NCI-H345 (cell line): ENCODE measurements around the gene ABT1.

ENCODE experiments used
- DNase-seq: peaks from one replicate; lab custom pipeline; 2025; lab: John Stamatoyannopoulos, UW

ABT1 gene

GRCh38 chr6:26604797-26605196 is 8.0 kb downstream of the ABT1 start:
- no peak for DNase-seq

- DNase-seq = peak; percentile 72
These were observed 10.9 kb downstream of the ABT1 start for GRCh38 chr6:26607434-26608230.

- no peak for DNase-seq
These were observed 12.7 kb downstream of the ABT1 start for GRCh38 chr6:26609463-26609862.

GRCh38 chr6:26611599-26611998 is 14.8 kb downstream of the ABT1 start:
- DNase-seq = no peak

GRCh38 chr6:26613201-26613600 is 16.4 kb downstream of the ABT1 start:
- DNase-seq = no peak

GRCh38 chr6:26613689-26614683 is 17.2 kb downstream of the ABT1 start:
- no peak for DNase-seq

- no peak for DNase-seq
These were observed 26.6 kb downstream of the ABT1 start for GRCh38 chr6:26623339-26623859.

- no peak for DNase-seq
These were observed 27.8 kb downstream of the ABT1 start for GRCh38 chr6:26624557-26624956.

- no peak for DNase-seq
These were observed 31.1 kb downstream of the ABT1 start for GRCh38 chr6:26627843-26628242.

- DNase-seq = no peak
These were observed 32.6 kb downstream of the ABT1 start for GRCh38 chr6:26629359-26629758.

- no peak for DNase-seq
These were observed 44.1 kb downstream of the ABT1 start for GRCh38 chr6:26640806-26641205.

GRCh38 chr6:26646074-26646473 is 49.3 kb downstream of the ABT1 start:
- no peak for DNase-seq
